ENCODE data around the gene SLC25A28.

SLC25A28 gene

DNA sequence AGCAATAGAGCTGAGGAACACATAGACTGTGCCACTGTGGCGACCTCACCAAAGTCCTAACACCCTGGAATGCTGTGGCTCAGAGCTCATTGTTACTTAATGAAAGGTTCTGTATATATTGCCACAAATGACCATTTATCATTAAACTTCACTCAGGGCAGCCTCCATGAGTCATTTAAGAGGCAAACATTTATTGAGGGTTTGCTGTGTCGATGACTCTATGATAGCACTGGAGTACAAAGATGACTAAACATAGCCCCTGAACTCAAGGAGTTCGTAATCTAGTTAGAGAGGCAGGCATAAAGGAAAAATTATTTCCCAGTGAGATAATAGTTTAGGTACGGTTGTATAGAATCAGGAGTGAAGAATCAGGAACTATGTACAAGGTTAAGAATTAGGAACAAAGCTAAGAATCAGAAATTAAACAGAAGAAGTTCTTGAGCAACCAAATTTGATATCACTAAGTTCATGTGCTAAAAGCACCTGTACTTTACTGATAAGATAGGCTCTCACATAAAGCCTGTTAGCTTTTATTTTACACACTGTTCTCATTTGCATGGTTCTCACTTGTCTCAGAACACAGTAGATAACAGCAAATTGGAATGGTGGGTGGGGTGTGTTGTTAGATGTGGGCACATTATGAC, 47.0 kb upstream of the SLC25A28 start (continued):
- TF ChIP-seq ZNF366 (tag by site-specific recombination; conservative IDR thresholded peaks at IDR 0.05) (peak; percentile 69), ZBTB17 (tag by site-specific recombination; IDR thresholded peaks at IDR 0.05) (peak; percentile 60), SP7 (tag by site-specific recombination; IDR thresholded peaks at IDR 0.05) (peak; percentile 100)

DNA sequence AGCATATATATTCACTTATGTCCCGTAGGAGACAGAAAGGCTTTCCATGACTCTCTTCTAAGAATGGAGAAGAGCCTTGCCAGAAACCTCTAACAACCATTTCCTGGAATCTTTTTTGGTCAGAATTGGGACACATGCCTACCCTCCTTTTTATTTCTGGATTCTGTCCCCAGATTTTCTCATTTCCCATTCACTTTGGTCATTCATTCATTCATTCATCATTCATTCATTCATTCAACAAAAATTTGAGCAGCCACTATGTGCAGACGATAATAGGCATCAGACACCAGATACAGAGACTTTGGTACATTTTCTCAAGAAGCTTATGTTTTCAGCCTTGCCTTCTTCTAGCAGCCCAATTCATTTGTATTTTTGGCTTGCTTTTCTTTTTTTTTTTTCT, 45.1 kb upstream of the SLC25A28 start:
- Histone ChIP-seq H3K27ac (ENCODE audit: extremely low read depth, low read depth, low read length) (no peak overlapping the region), H3K9me3 (ENCODE audit: control insufficient read depth, insufficient read depth, low read depth, low read length) (no peaks in the 10 kb centered on the region), H3K4me3 (ENCODE audit: low read depth, low read length) (no peak overlapping the region), H3K36me3 (ENCODE audit: control insufficient read depth in 2 of 2, insufficient read depth in 1 of 2, low read length in 2 of 2) (peaks cover 25 to 32% of the 10 kb centered on the region in 2 experiments), H3K4me1 (ENCODE audit: control insufficient read depth, insufficient read depth, low read length) (no peaks in the 10 kb centered on the region)
- ChIA-PET POLR2A (interaction anchor here (0.7 kb wide), 1 partner anchor 311 kb away, joined by 3 read pairs; no protein-coding TSS in a partner anchor), CTCF (interaction anchor here (0.6 kb wide), 1 partner anchor 273 kb away, joined by 3 read pairs; no protein-coding TSS in a partner anchor)
- TF ChIP-seq, protein P1, sequence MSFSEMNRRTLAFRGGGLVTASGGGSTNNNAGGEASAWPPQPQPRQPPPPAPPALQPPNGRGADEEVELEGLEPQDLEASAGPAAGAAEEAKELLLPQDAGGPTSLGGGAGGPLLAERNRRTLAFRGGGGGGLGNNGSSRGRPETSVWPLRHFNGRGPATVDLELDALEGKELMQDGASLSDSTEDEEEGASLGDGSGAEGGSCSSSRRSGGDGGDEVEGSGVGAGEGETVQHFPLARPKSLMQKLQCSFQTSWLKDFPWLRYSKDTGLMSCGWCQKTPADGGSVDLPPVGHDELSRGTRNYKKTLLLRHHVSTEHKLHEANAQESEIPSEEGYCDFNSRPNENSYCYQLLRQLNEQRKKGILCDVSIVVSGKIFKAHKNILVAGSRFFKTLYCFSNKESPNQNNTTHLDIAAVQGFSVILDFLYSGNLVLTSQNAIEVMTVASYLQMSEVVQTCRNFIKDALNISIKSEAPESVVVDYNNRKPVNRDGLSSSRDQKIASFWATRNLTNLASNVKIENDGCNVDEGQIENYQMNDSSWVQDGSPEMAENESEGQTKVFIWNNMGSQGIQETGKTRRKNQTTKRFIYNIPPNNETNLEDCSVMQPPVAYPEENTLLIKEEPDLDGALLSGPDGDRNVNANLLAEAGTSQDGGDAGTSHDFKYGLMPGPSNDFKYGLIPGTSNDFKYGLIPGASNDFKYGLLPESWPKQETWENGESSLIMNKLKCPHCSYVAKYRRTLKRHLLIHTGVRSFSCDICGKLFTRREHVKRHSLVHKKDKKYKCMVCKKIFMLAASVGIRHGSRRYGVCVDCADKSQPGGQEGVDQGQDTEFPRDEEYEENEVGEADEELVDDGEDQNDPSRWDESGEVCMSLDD (tag by site-specific recombination; IDR thresholded peaks at IDR 0.05): no peak
- no peak for TF ChIP-seq ZIC2 (tag by site-specific recombination; IDR thresholded peaks at IDR 0.05)
- TF ChIP-seq, protein P2, sequence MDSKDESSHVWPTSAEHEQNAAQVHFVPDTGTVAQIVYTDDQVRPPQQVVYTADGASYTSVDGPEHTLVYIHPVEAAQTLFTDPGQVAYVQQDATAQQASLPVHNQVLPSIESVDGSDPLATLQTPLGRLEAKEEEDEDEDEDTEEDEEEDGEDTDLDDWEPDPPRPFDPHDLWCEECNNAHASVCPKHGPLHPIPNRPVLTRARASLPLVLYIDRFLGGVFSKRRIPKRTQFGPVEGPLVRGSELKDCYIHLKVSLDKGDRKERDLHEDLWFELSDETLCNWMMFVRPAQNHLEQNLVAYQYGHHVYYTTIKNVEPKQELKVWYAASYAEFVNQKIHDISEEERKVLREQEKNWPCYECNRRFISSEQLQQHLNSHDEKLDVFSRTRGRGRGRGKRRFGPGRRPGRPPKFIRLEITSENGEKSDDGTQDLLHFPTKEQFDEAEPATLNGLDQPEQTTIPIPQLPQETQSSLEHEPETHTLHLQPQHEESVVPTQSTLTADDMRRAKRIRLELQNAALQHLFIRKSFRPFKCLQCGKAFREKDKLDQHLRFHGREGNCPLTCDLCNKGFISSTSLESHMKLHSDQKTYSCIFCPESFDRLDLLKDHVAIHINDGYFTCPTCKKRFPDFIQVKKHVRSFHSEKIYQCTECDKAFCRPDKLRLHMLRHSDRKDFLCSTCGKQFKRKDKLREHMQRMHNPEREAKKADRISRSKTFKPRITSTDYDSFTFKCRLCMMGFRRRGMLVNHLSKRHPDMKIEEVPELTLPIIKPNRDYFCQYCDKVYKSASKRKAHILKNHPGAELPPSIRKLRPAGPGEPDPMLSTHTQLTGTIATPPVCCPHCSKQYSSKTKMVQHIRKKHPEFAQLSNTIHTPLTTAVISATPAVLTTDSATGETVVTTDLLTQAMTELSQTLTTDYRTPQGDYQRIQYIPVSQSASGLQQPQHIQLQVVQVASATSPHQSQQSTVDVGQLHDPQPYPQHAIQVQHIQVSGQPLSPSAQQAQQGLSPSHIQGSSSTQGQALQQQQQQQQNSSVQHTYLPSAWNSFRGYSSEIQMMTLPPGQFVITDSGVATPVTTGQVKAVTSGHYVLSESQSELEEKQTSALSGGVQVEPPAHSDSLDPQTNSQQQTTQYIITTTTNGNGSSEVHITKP (tag by site-specific recombination; IDR thresholded peaks at IDR 0.05): no peak
- no peak for TF ChIP-seq ZBTB7A (tag by site-specific recombination; IDR thresholded peaks at IDR 0.05; ENCODE audit: low read depth)
- no peak for TF ChIP-seq ZNF548 (tag by site-specific recombination; IDR thresholded peaks at IDR 0.05)
- no peak for TF ChIP-seq ZNF530 (tag by site-specific recombination; IDR thresholded peaks at IDR 0.05; ENCODE audit: low read depth)
- TF ChIP-seq ZBTB21 (tag by site-specific recombination; IDR thresholded peaks at IDR 0.05): no peak
- no peak for TF ChIP-seq ZNF549 (tag by site-specific recombination; IDR thresholded peaks at IDR 0.05)
- no peak for TF ChIP-seq ZNF112 (tag by site-specific recombination; IDR thresholded peaks at IDR 0.05)
- TF ChIP-seq ZNF521 (tag by site-specific recombination; IDR thresholded peaks at IDR 0.05): no peak
- TF ChIP-seq ZNF791 (tag by site-specific recombination; IDR thresholded peaks at IDR 0.05): no peak
- TF ChIP-seq, protein P3, sequence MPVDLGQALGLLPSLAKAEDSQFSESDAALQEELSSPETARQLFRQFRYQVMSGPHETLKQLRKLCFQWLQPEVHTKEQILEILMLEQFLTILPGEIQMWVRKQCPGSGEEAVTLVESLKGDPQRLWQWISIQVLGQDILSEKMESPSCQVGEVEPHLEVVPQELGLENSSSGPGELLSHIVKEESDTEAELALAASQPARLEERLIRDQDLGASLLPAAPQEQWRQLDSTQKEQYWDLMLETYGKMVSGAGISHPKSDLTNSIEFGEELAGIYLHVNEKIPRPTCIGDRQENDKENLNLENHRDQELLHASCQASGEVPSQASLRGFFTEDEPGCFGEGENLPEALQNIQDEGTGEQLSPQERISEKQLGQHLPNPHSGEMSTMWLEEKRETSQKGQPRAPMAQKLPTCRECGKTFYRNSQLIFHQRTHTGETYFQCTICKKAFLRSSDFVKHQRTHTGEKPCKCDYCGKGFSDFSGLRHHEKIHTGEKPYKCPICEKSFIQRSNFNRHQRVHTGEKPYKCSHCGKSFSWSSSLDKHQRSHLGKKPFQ (tag by site-specific recombination; IDR thresholded peaks at IDR 0.05): no peak
- TF ChIP-seq, protein P4, sequence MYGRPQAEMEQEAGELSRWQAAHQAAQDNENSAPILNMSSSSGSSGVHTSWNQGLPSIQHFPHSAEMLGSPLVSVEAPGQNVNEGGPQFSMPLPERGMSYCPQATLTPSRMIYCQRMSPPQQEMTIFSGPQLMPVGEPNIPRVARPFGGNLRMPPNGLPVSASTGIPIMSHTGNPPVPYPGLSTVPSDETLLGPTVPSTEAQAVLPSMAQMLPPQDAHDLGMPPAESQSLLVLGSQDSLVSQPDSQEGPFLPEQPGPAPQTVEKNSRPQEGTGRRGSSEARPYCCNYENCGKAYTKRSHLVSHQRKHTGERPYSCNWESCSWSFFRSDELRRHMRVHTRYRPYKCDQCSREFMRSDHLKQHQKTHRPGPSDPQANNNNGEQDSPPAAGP (tag by site-specific recombination; IDR thresholded peaks at IDR 0.05): no peak
- no peak for TF ChIP-seq ZNF664 (tag by site-specific recombination; IDR thresholded peaks at IDR 0.05)
- no peak for TF ChIP-seq ZNF19 (tag by site-specific recombination; IDR thresholded peaks at IDR 0.05; ENCODE audit: low read depth)
- no peak for TF ChIP-seq OVOL3 (tag by site-specific recombination; IDR thresholded peaks at IDR 0.05)
- no peak for TF ChIP-seq ZNF629 (tag by site-specific recombination; IDR thresholded peaks at IDR 0.05)
- no peak for TF ChIP-seq ZNF391 (tag by site-specific recombination; IDR thresholded peaks at IDR 0.05; ENCODE audit: borderline replicate concordance, low read depth)
- TF ChIP-seq ZNF155 (tag by site-specific recombination; IDR thresholded peaks at IDR 0.05): no peak
- TF ChIP-seq, protein P5, sequence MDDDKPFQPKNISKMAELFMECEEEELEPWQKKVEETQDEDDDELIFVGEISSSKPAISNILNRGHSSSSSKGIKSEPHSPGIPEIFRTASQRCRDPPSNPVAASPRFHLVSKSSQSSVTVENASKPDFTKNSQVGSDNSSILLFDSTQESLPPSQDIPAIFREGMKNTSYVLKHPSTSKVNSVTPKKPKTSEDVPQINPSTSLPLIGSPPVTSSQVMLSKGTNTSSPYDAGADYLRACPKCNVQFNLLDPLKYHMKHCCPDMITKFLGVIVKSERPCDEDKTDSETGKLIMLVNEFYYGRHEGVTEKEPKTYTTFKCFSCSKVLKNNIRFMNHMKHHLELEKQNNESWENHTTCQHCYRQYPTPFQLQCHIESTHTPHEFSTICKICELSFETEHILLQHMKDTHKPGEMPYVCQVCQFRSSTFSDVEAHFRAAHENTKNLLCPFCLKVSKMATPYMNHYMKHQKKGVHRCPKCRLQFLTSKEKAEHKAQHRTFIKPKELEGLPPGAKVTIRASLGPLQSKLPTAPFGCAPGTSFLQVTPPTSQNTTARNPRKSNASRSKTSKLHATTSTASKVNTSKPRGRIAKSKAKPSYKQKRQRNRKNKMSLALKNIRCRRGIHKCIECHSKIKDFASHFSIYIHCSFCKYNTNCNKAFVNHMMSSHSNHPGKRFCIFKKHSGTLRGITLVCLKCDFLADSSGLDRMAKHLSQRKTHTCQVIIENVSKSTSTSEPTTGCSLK (tag by site-specific recombination; IDR thresholded peaks at IDR 0.05): no peak
